Endometrium (tissue), 2 donors: ENCODE measurements around the gene ARMC8.

ENCODE experiments used
- FAIRE-seq: peaks from 2 replicates; lab custom pipeline; 2012; peaks lifted over from hg19 to GRCh38; lab: Jason Lieb, UNC
- donor health status: control.
- donor health status: control.

The ARMC8 gene

DNA sequence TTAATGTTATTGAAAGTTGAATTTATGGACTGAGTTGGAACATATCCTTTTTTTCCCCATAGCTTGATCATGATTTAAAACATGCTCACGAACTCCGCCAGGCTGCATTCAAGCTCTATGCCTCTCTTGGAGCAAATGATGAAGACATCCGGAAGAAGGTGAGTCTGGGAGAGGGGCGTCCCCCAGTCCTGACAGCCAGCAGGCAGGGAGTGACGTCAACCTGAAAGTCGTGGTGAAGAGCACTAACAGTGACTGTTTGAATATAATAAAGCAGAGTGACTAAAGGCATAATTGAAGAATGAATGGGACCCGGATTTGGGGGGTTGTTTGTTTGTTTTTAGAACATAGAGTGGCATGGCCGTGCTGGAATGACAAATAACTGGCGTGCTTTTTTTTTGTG lies 57.9 kb downstream of the ARMC8 start:
- FAIRE-seq = no peak

DNA sequence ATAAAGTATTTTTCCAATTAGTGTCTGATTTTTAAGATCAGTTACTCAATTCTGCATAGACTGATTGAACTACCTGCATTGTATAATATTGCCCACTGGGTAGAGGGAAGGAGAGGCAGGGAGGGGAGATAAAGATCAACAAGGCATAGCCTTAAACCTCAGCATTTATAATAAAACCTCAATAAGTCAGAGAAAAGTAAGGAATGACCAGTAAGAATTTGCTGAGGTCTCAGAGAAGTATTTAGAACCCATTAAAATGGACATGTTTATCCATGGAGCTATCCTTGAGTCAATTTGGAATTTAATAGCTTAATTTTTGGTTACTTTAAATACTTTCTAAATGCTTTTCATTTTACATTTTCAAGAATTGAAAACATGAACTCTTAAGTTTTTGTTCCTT lies 62.5 kb downstream of the ARMC8 start:
- FAIRE-seq = no peak

DNA sequence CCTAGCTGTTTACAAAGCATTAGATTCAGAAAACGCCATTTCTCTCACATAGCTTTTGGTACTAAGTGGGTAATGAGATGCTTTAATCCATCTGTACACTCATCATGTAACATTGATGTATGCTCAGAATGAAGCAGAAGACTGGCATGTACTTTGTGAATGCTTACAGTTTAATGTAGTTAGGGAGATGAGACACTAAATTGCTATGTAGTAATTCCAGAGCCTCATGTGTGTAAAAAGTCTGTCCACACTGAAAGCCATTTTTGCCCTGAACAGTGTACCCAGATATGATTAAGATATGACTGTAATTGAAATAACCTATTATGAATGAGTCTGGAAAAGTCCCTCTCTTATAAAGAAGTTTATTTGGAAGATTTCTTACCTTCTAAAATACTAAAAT lies 66.5 kb downstream of the ARMC8 start:
- no peak for FAIRE-seq

- FAIRE-seq = no peak
These were observed 67.1 kb downstream of the ARMC8 start for GRCh38 chr3:138254216-138254615.

- FAIRE-seq = no peak
These were observed 68.9 kb downstream of the ARMC8 start for GRCh38 chr3:138256022-138256421.

- no peak for FAIRE-seq
These were observed 70.9 kb downstream of the ARMC8 start for GRCh38 chr3:138257986-138258385.

DNA sequence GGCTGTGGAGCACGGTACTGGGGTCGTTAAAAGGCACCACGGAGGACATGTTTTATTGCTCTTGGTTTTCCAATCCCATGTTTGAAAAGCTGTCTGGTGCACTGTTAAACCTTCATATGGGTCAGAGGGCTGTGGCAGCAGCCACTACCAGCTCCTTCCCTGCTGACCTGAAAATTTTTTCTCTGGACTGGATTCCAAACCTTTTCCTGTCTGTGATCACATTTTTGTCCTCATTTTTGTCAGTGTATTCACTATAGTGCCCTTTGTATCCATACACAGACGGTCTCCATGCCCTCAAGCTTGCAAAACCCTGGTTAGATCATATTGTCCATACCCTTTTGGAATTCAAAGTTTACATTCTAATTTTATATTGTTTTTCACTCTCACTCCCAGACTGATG lies 72.0 kb downstream of the ARMC8 start:
- FAIRE-seq = no peak

DNA sequence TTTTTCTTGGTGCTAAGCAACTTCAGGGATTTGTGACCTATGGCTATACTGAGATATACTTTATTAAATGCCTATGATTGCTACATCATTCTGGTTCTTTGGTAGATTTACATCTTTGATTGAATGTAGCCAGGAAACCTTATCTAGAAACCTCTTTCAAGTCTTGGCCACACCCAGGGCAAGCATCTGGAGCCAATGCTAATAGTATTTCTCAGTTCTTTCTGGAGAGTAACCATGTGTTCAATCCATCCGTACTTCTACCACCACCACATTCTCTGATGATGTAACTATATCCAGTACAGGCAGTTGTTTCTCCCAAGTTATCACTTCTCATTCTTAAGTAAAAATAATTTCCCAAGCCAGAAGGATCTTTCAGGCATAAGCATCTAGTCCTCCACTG lies 73.5 kb downstream of the ARMC8 start:
- no peak for FAIRE-seq

DNA sequence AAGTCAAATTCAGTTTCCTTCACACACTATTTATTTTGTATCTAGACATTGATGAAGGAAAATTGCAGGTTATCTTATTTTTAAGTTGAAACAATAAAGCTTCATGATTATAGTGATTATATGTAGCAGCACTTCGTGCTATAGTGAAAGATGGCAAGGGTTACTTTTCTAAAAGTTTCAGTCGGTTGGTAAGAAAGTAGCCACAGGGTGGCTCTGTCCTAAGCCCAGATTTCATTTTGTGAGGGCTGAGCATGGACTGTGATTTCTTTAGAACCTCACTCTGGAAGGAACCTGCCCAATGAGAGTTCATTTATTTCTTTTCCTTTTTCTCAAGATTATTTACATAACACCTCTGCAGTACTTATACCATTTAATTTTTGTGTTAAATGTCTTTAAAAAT lies 76.0 kb downstream of the ARMC8 start:
- no peak for FAIRE-seq

DNA sequence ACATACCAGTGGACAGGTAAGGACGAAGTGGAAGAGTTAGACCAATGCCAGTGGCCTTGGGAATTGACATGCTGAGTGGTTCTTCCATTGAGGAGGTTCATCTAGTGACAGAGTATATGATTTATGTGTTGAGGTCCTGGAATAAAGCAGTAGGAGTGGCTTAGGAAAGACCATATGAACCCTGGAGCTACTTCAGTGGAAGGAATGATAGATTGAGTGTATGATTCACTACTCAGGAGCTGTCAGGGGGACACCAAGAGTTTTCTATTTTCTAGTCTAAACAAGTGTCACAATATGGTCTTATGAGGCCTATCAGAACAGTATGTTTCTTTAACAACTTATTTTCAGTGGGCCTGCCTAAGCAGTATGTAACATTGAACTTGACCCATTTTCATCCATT lies 78.6 kb downstream of the ARMC8 start:
- no peak for FAIRE-seq

- no peak for FAIRE-seq
These were observed 80.0 kb downstream of the ARMC8 start for GRCh38 chr3:138267083-138267482.

DNA sequence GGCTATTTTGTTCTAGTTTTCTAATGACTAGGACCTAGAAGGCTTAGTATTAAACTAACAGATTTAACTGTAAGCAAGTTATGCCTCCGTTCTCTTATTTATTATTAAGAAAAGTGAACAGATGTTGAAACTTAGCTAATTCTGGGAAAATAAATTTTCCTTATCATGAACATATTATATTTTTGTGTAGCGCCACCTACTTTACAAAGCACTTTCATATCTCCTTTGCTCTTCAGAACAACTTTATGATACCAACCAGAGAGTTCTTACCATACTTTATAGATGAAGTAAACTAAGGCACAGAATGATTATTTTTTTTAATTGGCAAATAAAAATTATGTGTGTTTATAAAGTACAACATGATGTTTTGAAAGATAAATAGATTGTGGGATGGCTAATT lies 83.1 kb downstream of the ARMC8 start:
- FAIRE-seq = no peak

DNA sequence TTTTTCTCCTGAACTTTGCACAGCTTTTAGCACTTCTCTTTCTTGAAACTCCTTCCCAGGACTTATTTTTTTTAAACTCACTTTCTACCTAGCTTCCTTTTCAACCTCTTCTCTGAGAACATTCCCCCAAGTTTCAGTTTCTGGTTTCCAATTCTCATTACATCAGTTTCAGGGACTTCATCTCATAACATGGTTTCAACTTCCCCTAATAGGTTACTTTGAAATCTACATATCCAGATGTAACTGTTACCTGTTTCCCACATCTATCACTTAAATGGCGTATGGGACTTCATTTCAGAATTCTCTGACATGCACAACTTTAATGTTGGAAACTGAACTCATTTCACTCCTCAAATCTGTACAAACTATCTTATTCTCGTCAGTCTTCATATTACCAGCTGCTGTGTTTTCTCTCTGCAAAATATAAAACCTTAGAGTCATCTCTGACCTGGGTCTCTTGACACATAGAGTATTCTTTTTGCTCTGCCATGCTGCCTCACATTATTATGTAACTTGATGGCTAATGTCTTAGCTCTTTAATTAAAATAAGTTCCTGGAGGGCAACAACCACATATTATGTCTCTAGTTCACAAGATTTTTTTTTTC lies 84.2 kb downstream of the ARMC8 start:
- no peak for FAIRE-seq

- no peak for FAIRE-seq
These were observed 94.5 kb downstream of the ARMC8 start for GRCh38 chr3:138281561-138281960.

GRCh38 chr3:138282836-138283235 lies 95.7 kb downstream of the ARMC8 start:
- no peak for FAIRE-seq

GRCh38 chr3:138284079-138284478 lies 97.0 kb downstream of the ARMC8 start:
- no peak for FAIRE-seq

- no peak for FAIRE-seq
These were observed 97.9 kb downstream of the ARMC8 start for GRCh38 chr3:138284957-138285477.

- no peak for FAIRE-seq
These were observed 102.2 kb downstream of the ARMC8 start for GRCh38 chr3:138289260-138289659.

DNA sequence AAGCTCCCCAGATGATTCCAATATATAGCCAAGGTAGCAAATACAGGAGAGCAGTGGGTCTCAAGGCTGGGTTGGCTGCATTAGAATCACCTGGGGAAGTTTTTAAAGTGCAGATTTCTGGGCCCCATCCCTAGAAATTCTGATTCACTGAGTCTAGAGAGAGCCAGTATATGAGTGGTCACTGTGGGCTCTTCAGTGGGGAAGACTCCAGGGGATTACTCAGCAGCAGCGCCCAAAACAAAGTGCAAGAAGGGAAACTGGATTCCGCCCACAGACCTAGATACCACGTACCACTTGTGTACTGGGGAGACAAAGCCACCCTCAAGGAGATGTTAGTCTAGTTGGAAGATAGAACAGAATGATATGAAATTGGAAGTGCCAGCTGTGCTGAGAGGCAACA lies 102.6 kb downstream of the ARMC8 start:
- no peak for FAIRE-seq

GRCh38 chr3:138296639-138297038 lies 109.5 kb downstream of the ARMC8 start:
- FAIRE-seq = no peak

DNA sequence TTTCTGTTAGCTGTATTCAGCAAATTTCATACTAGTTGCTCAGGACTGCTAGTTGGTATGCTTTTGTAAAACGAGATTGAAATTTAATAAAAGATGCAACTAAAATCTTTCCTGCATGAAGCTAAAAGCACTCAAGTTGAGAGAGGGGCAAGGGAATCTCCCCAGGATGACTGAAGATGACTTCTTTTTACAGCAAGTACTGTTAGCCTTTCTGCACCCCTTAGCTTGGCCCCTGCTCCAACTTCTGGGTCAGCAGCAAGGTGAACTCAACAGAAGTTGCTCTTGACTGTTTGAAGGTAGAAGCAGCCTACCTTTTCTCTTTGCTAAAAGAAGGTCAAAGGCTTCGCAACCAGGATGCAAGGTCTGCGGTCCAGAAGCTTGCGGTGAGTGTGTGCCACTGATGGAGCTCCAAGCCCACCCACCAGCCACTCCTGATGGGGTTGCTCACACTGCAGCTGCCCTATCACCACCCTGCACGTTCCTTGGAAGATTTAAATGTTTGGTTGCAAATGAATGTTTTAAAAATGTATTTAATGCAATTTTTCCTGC lies 110.0 kb downstream of the ARMC8 start:
- FAIRE-seq = no peak

- FAIRE-seq = no peak
These were observed 110.8 kb downstream of the ARMC8 start for GRCh38 chr3:138297876-138298275.

DNA sequence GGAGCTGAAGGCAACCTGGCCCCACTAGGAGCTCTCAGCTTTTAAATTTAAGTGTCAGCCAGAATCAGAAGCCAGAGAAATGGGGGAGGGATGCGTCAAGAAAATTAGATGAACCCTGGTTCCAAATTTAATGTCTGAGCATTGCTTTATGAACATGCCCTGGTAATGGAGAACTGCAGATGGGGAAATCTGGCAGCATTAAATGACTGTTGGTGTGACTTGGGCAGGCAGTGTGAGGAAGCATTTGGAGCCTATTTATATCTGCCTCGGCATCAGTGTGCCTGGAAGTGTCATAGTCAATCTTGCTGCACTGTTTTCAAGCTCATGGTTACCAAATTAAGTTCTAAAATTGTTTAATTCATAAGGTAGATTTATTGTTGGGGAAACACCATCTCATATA lies 113.5 kb downstream of the ARMC8 start:
- no peak for FAIRE-seq

DNA sequence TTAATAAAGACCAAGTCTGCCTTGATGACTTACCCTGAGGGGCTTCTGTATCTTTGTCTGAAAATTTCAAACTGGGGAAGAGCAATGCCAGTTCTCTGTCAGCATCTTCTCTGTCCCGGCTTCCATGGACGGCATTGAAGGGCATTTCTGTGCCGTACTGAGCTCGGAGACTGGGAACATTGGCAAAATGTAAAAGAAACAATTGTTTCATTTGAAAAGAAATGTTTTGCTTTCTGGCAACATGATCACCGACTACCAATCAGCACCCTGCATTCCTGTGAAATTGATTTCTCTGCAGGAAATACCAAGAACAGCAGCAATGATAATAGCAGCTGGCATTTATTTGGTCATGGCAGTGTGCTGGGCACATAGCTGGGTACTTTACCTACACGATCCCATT lies 116.4 kb downstream of the ARMC8 start:
- no peak for FAIRE-seq
